Adrenal gland (tissue), 12 donors: ENCODE data around the gene ANKS6. TPM values are rescaled to one million over a fixed set of nuclear protein-coding genes. Genes with fewer than 3 reads are reported as not detected.

Experiments used
- DNase-seq, 7 donors: peaks; one replicate each; pipeline ENCODE4 v3.0.0-alpha.2; 2019 to 2020
- H3K27ac ChIP-seq, 5 donors: fragments of 200-600 bp; sonication (generic) in 4 of 5; 1 replicate in 3 of 5; 2 replicates in 2 of 5; pipeline versions ENCODE4 v1.5.1 to v1.8.0; 2016 to 2020; ENCODE audit warnings: mild to moderate bottlenecking in 1 of 5
- H3K27me3 ChIP-seq: fragments of 200-600 bp; 2 replicates; pipeline ENCODE4 v1.8.0; 2021
- H3K36me3 ChIP-seq, 2 donors: fragments of 200-600 bp; replicated peaks in 1 of 2; 1 replicate in 1 of 2; 2 replicates in 1 of 2; pipeline versions ENCODE4 v1.5.1 to v1.8.0; 2018 to 2022
- H3K4me1 ChIP-seq, 2 donors: fragments of 200-600 bp; replicated peaks in 1 of 2; 1 replicate in 1 of 2; 2 replicates in 1 of 2; pipeline versions ENCODE4 v1.5.1 to v1.8.0; 2018 to 2021
- H3K4me3 ChIP-seq, 4 donors: fragments of 200-600 bp; sonication (generic) in 3 of 4; one replicate each; pipeline ENCODE4 v1.5.1; 2016 to 2018
- H3K9me3 ChIP-seq, 3 donors: fragments of 200-600 bp; sonication (generic) in 1 of 3; replicated peaks in 1 of 3; 1 replicate in 2 of 3; 2 replicates in 1 of 3; pipeline versions ENCODE4 v1.5.1 to v1.8.0; 2016 to 2021
- CTCF ChIP-seq, 6 experiments: fragments of 450-650 bp in 4 of 6; fragments of 200-600 bp in 2 of 6; sonication (generic) in 1 of 6; IDR thresholded peaks; 1 replicate in 5 of 6; 2 replicates in 1 of 6; pipeline versions ENCODE4 v1.5.1 to v1.8.0; 2016 to 2021; ENCODE audit warnings: antibody characterized with exemption in 6 of 6, mild to moderate bottlenecking in 2 of 6, moderate library complexity in 1 of 6
- POLR2A ChIP-seq, 2 donors: fragments of 450-650 bp; IDR thresholded peaks; one replicate each; pipeline ENCODE4 v1.6.1; 2017; ENCODE audit warnings: antibody characterized with exemption in 2 of 2, mild to moderate bottlenecking in 2 of 2, moderate library complexity in 1 of 2
- WGBS, 4 donors: extraction: QIAGEN DNeasy Blood & Tissue Kit in 2 of 4; methylation state at CpG; one replicate each; pipeline versions ENCODE4 v1.1.5 to v1.1.7; 2013 to 2017; 5-methylcytosine and 5-hydroxymethylcytosine counted together
- intact Hi-C, 2 donors: fragments of 100-400 bp; cut with DNase I; formaldehyde crosslinking; loops; one replicate each; pipeline versions ENCODE4 v1.14.1 to v1.15.0; 2022 to 2023
- polyA plus RNA-seq, 3 donors: library from polyadenylated mRNA; stranded (reverse); fragments of 200-250 nt in 2 of 3; fragments of 350-450 nt in 1 of 3; fragmentation: Illumina TruSeq in 1 of 3; extraction: RNeasy Lipid Tissue Mini Kit (QIAGEN cat#74804) in 1 of 3; gene quantifications; one replicate each; pipeline ENCODE4 v1.2.3, GENCODE V29; 2013 to 2014
- total RNA-seq, 9 donors: library from RNA; depleted of rRNA in 4 of 9; stranded (reverse); fragments of >200 nt in 4 of 9; fragments of 120-200 nt in 1 of 9; fragmentation: NEBNext Ultra II Directional in 1 of 9; extraction: Animal tissue kit (Norgen Biotek cat#: 25700) in 1 of 9; gene quantifications; one replicate each; pipeline versions ENCODE4 v1.1.0 to v1.2.4, GENCODE V29; 2013 to 2023
- donor health status: healthy with polysubstance abuse.
- donor health status: Bipolar disorder and iron deficiency.
- donor health status: DM: yes; HTN: yes; CAD: no.
- donor health status: DM: no; HTN: no; CAD: no.
- donor health status: DM: no; HTN: no; CAD: no.
- donor health status: DM: yes; HTN: yes; CAD: no.

The ANKS6 gene
- total and polyA plus RNA-seq, 12 donors, result 4.3 to 28.4 (median 14.9) TPM

- no peaks in the 10 kb centered on the region for H3K36me3 ChIP-seq
- H3K27me3 ChIP-seq, result no peaks in the 10 kb centered on the region
- H3K4me1 ChIP-seq, result no peaks in the 10 kb centered on the region
- H3K9me3 ChIP-seq, result no peaks in the 10 kb centered on the region
- H3K4me3 ChIP-seq, result no peak overlapping the region
- 93 to 98% (median 95%) methylated on average over 11 of the region's 11 CpGs for WGBS, 4 donors
- TF ChIP-seq CTCF (IDR thresholded peaks at IDR 0.05) (no peak), POLR2A (IDR thresholded peaks at IDR 0.05) (no peak)
- intact Hi-C loops, result no loop called here
- DNase-seq, result no peak
- no peak overlapping the region for H3K27ac ChIP-seq
Observed at GRCh38 chr9:98780059-98780749, 16.2 kb downstream of the ANKS6 start.

- no peak overlapping the region for H3K4me3 ChIP-seq
- H3K4me1 ChIP-seq, result no peaks in the 10 kb centered on the region
- intact Hi-C loops, result loop anchor here in 1 of 2 donors (5.0 kb wide), 1 partner anchor 462 kb away; no protein-coding TSS in a partner anchor
- TF ChIP-seq POLR2A (IDR thresholded peaks at IDR 0.05) (no peak), CTCF (IDR thresholded peaks at IDR 0.05) (no peak)
- H3K9me3 ChIP-seq, result no peaks in the 10 kb centered on the region
- DNase-seq, result no peak
- 73 to 82% (median 78%) methylated on average over 7 to 8 of the region's 8 CpGs for WGBS, 4 donors
- H3K27ac ChIP-seq, result no peak overlapping the region
- H3K27me3 ChIP-seq, result no peaks in the 10 kb centered on the region
- H3K36me3 ChIP-seq, result no peaks in the 10 kb centered on the region
Observed at GRCh38 chr9:98778711-98779530, 17.4 kb downstream of the ANKS6 start.

GRCh38 chr9:98778251-98778650 is 18.1 kb downstream of the ANKS6 start:
- 94 to 95% (median 95%) methylated on average over 6 to 8 of the region's 8 CpGs for whole genome bisulfite sequencing, 4 donors
- no peaks in the 10 kb centered on the region for H3K27me3 ChIP-seq
- intact Hi-C loops, result loop anchor here in 1 of 2 donors (5.0 kb wide), 1 partner anchor 461 kb away; no protein-coding TSS in a partner anchor
- DNase-seq, result no peak
- no peak overlapping the region for H3K4me3 ChIP-seq
- no peak for TF ChIP-seq CTCF (IDR thresholded peaks at IDR 0.05)
- H3K9me3 ChIP-seq, result no peaks in the 10 kb centered on the region
- H3K27ac ChIP-seq, result no peak overlapping the region
- H3K36me3 ChIP-seq, result peaks cover 0 to 5% of the 10 kb centered on the region in 2 donors
- no peaks in the 10 kb centered on the region for H3K4me1 ChIP-seq

- no peak overlapping the region for H3K4me3 ChIP-seq
- WGBS, 4 donors, result 93 to 98% (median 96%) methylated on average over 4 of the region's 4 CpGs
- H3K27me3 ChIP-seq, result no peaks in the 10 kb centered on the region
- intact Hi-C loops, result loop anchor here in 1 of 2 donors (5.0 kb wide), 1 partner anchor 460 kb away; no protein-coding TSS in a partner anchor
- H3K9me3 ChIP-seq, result no peaks in the 10 kb centered on the region
- DNase-seq, result no peak
- H3K4me1 ChIP-seq, result no peaks in the 10 kb centered on the region
- TF ChIP-seq POLR2A (IDR thresholded peaks at IDR 0.05) (no peak), CTCF (IDR thresholded peaks at IDR 0.05) (no peak)
- no peak overlapping the region for H3K27ac ChIP-seq
- H3K36me3 ChIP-seq, result peaks cover 0 to 10% of the 10 kb centered on the region in 2 donors
Observed at GRCh38 chr9:98777618-98778017, 18.7 kb downstream of the ANKS6 start.
